ENCODE measurements around the gene DRC3. TPM values are rescaled to one million over a fixed set of nuclear protein-coding genes. Genes with fewer than 3 reads are reported as not detected.

DRC3 gene
- total RNA-seq, 1 donor from 2014 or later, result 13.4 TPM

DNA sequence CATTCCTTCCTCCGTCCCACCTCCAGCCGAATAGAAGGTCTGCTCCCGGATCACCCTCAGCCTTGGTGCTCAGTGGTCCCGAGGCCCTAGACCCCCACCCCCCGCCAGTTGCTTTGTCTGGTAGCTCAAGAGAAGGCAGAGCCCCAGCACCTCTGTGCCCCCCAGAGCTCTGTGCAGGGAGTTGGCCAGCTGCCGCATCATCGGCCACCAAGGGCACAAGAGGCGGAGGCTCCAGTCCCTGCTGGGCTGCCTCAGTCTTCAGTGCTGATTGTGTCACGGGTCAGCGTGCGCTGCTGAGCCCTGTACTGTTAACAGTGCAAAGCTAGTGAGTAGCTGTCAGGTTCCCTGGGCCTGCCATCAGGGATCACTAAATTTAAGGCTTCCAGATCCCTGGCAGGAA, 92.9 kb downstream of the DRC3 start:
- H3K4me3 ChIP-seq, result no peak overlapping the region
- TF ChIP-seq, protein P1, sequence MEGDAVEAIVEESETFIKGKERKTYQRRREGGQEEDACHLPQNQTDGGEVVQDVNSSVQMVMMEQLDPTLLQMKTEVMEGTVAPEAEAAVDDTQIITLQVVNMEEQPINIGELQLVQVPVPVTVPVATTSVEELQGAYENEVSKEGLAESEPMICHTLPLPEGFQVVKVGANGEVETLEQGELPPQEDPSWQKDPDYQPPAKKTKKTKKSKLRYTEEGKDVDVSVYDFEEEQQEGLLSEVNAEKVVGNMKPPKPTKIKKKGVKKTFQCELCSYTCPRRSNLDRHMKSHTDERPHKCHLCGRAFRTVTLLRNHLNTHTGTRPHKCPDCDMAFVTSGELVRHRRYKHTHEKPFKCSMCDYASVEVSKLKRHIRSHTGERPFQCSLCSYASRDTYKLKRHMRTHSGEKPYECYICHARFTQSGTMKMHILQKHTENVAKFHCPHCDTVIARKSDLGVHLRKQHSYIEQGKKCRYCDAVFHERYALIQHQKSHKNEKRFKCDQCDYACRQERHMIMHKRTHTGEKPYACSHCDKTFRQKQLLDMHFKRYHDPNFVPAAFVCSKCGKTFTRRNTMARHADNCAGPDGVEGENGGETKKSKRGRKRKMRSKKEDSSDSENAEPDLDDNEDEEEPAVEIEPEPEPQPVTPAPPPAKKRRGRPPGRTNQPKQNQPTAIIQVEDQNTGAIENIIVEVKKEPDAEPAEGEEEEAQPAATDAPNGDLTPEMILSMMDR (IDR thresholded peaks at IDR 0.05), result no peak
- no peak overlapping the region for H3K27ac ChIP-seq
- peaks cover 55% of the 10 kb centered on the region for H3K36me3 ChIP-seq
- H3K4me1 ChIP-seq, result no peaks in the 10 kb centered on the region
- H3K9me3 ChIP-seq, result no peaks in the 10 kb centered on the region
- DNase-seq (no peak), ATAC-seq (no peak)
- no peaks in the 10 kb centered on the region for H3K27me3 ChIP-seq (ENCODE audit: low read depth)
- intact Hi-C loops (cut with DNase I), result no loop called here

Other genes starting within 250 kb of the DRC3 start
- 77.2 TPM for gene SREBF1, start 135.9 kb upstream of the DRC3 start, total RNA-seq
- 63.4 TPM for gene TOM1L2, start 462 bp upstream of the DRC3 start, total RNA-seq
- gene ATPAF2, start 66.3 kb downstream of the DRC3 start, total RNA-seq, result 22.9 TPM
- 11.9 TPM for gene GID4, start 66.5 kb downstream of the DRC3 start, total RNA-seq
- gene DRG2, start 115.1 kb downstream of the DRC3 start, total RNA-seq, result 29.2 TPM
- 3.3 TPM for gene MYO15A, start 135.9 kb downstream of the DRC3 start, total RNA-seq
- 100 TPM for gene ALKBH5, start 211.0 kb downstream of the DRC3 start, total RNA-seq

All from lower lobe of right lung (tissue), 2 donors.